ENCODE data around the gene CASK.

Gene CASK

DNA sequence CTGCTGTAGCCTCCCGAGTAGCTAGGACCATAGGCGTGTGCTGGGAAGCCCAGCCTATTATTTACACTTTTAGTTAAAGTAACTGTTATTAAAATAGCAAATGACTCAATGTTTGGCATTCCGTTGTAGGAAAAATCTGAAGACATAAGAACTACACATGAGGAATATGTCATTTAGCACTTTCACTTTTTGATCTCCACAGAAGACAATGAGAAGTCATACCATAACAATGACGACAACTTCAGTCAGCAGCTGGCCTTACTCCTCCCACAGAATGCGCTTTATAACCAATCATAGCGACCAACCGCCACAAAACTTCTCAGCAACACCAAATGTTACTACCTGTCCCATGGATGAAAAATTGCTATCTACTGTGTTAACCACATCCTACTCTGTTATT is 227.9 kb downstream of the CASK start:
- no peak for TF ChIP-seq SPI1 (IDR thresholded peaks at IDR 0.05; ENCODE audit: borderline replicate concordance, low read depth)
- TF ChIP-seq, protein P1, sequence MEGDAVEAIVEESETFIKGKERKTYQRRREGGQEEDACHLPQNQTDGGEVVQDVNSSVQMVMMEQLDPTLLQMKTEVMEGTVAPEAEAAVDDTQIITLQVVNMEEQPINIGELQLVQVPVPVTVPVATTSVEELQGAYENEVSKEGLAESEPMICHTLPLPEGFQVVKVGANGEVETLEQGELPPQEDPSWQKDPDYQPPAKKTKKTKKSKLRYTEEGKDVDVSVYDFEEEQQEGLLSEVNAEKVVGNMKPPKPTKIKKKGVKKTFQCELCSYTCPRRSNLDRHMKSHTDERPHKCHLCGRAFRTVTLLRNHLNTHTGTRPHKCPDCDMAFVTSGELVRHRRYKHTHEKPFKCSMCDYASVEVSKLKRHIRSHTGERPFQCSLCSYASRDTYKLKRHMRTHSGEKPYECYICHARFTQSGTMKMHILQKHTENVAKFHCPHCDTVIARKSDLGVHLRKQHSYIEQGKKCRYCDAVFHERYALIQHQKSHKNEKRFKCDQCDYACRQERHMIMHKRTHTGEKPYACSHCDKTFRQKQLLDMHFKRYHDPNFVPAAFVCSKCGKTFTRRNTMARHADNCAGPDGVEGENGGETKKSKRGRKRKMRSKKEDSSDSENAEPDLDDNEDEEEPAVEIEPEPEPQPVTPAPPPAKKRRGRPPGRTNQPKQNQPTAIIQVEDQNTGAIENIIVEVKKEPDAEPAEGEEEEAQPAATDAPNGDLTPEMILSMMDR (IDR thresholded peaks at IDR 0.05; ENCODE audit: insufficient read depth, low read length): no peak
- no peak for TF ChIP-seq POLR2AphosphoS5 (IDR thresholded peaks at IDR 0.05; ENCODE audit: low read depth)
- no peak for TF ChIP-seq GABPA (IDR thresholded peaks at IDR 0.05; ENCODE audit: low read depth)
- TF ChIP-seq, protein P2, sequence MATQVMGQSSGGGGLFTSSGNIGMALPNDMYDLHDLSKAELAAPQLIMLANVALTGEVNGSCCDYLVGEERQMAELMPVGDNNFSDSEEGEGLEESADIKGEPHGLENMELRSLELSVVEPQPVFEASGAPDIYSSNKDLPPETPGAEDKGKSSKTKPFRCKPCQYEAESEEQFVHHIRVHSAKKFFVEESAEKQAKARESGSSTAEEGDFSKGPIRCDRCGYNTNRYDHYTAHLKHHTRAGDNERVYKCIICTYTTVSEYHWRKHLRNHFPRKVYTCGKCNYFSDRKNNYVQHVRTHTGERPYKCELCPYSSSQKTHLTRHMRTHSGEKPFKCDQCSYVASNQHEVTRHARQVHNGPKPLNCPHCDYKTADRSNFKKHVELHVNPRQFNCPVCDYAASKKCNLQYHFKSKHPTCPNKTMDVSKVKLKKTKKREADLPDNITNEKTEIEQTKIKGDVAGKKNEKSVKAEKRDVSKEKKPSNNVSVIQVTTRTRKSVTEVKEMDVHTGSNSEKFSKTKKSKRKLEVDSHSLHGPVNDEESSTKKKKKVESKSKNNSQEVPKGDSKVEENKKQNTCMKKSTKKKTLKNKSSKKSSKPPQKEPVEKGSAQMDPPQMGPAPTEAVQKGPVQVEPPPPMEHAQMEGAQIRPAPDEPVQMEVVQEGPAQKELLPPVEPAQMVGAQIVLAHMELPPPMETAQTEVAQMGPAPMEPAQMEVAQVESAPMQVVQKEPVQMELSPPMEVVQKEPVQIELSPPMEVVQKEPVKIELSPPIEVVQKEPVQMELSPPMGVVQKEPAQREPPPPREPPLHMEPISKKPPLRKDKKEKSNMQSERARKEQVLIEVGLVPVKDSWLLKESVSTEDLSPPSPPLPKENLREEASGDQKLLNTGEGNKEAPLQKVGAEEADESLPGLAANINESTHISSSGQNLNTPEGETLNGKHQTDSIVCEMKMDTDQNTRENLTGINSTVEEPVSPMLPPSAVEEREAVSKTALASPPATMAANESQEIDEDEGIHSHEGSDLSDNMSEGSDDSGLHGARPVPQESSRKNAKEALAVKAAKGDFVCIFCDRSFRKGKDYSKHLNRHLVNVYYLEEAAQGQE (IDR thresholded peaks at IDR 0.05; ENCODE audit: insufficient replicate concordance, low read depth): no peak
- Histone ChIP-seq H3K4me3 (replicated peaks; ENCODE audit: insufficient read depth, low read length) (no peak overlapping the region), H3K27me3 (ENCODE audit: insufficient read depth, poor library complexity, severe bottlenecking) (no peaks in the 10 kb centered on the region), H3K27ac (replicated peaks) (no peak overlapping the region)
- DNase-seq (ENCODE audit: low read depth in 1 of 2, low spot score in 1 of 2): no peak

DNA sequence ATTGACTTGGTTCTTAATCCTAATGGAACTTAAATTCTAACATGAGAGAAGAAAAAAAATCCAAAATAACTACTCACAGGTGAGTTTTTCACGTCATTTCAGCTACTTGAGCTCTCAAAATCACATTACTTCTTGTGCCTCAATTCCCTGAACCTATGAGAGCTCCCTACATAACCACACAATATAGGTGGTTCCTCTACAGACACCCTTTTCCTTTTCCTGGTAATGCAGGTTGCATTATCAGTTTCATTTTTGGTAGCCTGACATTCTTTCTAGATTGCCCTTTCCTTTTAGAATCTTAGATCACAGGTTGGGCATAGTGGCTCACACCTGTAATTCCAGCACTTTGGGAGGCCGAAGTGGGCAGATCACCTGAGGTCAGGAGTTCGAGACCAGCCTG is 230.3 kb downstream of the CASK start:
- H3K27me3 ChIP-seq (ENCODE audit: insufficient read depth, poor library complexity, severe bottlenecking): no peaks in the 10 kb centered on the region
- TF ChIP-seq, protein P2 (IDR thresholded peaks at IDR 0.05; ENCODE audit: insufficient replicate concordance, low read depth): no peak
- no peak overlapping the region for H3K27ac ChIP-seq (replicated peaks)
- H3K4me3 ChIP-seq (replicated peaks; ENCODE audit: insufficient read depth, low read length): no peak overlapping the region
- DNase-seq (ENCODE audit: low read depth in 1 of 2, low spot score in 1 of 2): no peak

DNA sequence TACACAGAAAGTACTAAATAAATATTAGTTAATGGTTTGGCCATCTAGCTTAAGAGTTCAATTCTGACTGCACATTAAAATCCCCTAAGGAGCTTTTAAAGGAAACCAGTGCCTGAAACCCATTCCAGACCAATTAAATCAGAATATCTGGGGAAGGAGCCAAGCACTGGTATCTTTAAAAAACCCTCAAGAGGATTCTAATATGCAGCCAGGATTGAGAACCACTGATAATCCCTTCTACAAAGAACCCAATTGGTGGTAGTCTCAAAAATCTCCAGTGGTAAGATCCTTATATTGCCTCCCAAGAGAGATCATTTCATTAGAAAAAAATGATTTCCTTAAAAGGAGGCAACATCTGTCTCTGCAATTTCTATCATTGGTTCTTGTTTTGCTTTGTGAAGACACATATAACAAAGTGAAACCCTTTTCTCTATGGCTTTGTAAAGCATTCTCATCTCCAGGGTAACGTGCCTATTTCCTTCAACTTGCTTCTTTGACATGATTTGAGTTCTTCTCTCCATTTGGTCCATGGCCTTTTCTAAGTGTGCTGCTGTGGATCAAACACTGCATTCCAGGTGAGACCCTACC is 231.1 kb downstream of the CASK start:
- TF ChIP-seq GABPA (IDR thresholded peaks at IDR 0.05; ENCODE audit: low read depth) (no peak), POLR2AphosphoS5 (IDR thresholded peaks at IDR 0.05; ENCODE audit: low read depth) (no peak), SPI1 (IDR thresholded peaks at IDR 0.05; ENCODE audit: borderline replicate concordance, low read depth) (no peak)
- TF ChIP-seq, protein P2 (IDR thresholded peaks at IDR 0.05; ENCODE audit: insufficient replicate concordance, low read depth): no peak
- TF ChIP-seq, protein P1 (IDR thresholded peaks at IDR 0.05; ENCODE audit: insufficient read depth, low read length): no peak
- H3K27ac ChIP-seq (replicated peaks): no peak overlapping the region
- H3K4me3 ChIP-seq (replicated peaks; ENCODE audit: insufficient read depth, low read length): no peak overlapping the region
- no peaks in the 10 kb centered on the region for H3K27me3 ChIP-seq (ENCODE audit: insufficient read depth, poor library complexity, severe bottlenecking)
- no peak for DNase-seq (ENCODE audit: low read depth in 1 of 2, low spot score in 1 of 2)
